Erythroblast (primary cell): ENCODE results near the gene DIS3L.

Source experiments
- GATA1 ChIP-seq: IDR thresholded peaks from 2 replicates; pipeline ENCODE4 v1.6.1; 2011; ENCODE audit warnings: low read depth, mild to moderate bottlenecking, control low read depth, low read length, moderate library complexity
- POLR2A ChIP-seq: IDR thresholded peaks from 2 replicates; pipeline ENCODE4 v1.6.1; 2011; ENCODE audit warnings: mild to moderate bottlenecking, low read length

- no peak for TF ChIP-seq POLR2A
- TF ChIP-seq GATA1 = no peak
Observed at GRCh38 chr15:66252685-66253417, 40.5 kb upstream of the DIS3L start.
